Vagina (tissue), 2 donors: ENCODE measurements around the gene ATP4B.
"Not testable (repeated sequence)": the region's sequence is repeated elsewhere in the genome, so short reads cannot be mapped to it uniquely, and the experiment has no call there.

Experiments
- CTCF ChIP-seq, 3 experiments: fragments of 450-650 bp in 2 of 3; fragments of 200-600 bp in 1 of 3; sonication (generic) in 1 of 3; IDR thresholded peaks; one replicate each; pipeline ENCODE4 v1.5.1; 2017 to 2019; ENCODE audit warnings: antibody characterized with exemption in 3 of 3, mild to moderate bottlenecking in 2 of 3, moderate library complexity in 2 of 3
- POLR2A ChIP-seq, 2 donors: fragments of 450-650 bp; IDR thresholded peaks; one replicate each; pipeline ENCODE4 v1.6.1; 2017; ENCODE audit warnings: antibody characterized with exemption in 2 of 2, mild to moderate bottlenecking in 2 of 2, moderate library complexity in 2 of 2
- POLR2AphosphoS5 ChIP-seq, 2 donors: sonication (generic); formaldehyde crosslinking; IDR thresholded peaks; one replicate each; pipeline ENCODE4 v1.9.0; 2017; ENCODE audit warnings: antibody characterized with exemption in 2 of 2, mild to moderate bottlenecking in 2 of 2, low read depth in 1 of 2; ENCODE audit not compliant: insufficient read depth in 1 of 2

GRCh38 chr13:113624640-113625304, 33.2 kb downstream of the ATP4B start:
- TF ChIP-seq POLR2A (IDR thresholded peaks at IDR 0.05); CTCF (IDR thresholded peaks at IDR 0.05); POLR2AphosphoS5 (IDR thresholded peaks at IDR 0.05; ENCODE audit: insufficient read depth in 1 of 2, low read depth in 1 of 2): not testable (repeated sequence)
